B cell (primary cell): ENCODE results near the gene SPDYA. TPM values are rescaled to one million over a fixed set of nuclear protein-coding genes. Genes with fewer than 3 reads are reported as not detected.

Experiments
- ATAC-seq: fragments of 200-7000 bp; cut with Tn5 transposase; one replicate; pipeline ENCODE4 v1.10.0; 2021; ENCODE audit warnings: low read depth, mild to moderate bottlenecking, moderate number of reproducible peaks, moderate library complexity
- CTCF ChIA-PET: fragments of 350-600 bp; sonication (Branson Sonifier 250); formaldehyde crosslinking; loops from one replicate; lab custom pipeline; 2021; ENCODE audit warnings: antibody characterized with exemption, inconsistent platforms; lab: Charles Lee
- POLR2A ChIA-PET: fragments of 350-600 bp; sonication (Branson Sonifier 250); formaldehyde crosslinking; loops from one replicate; lab custom pipeline; 2021; ENCODE audit warnings: antibody characterized with exemption; lab: Charles Lee
- DNase-seq: peaks from one replicate; pipeline ENCODE4 v3.0.0; 2013
- H2AFZ ChIP-seq: 2 replicates; pipeline ENCODE4 v1.6.1; 2012; ENCODE audit warnings: mild to moderate bottlenecking, low read depth, low read length; ENCODE audit not compliant: insufficient read depth, poor library complexity, severe bottlenecking
- H3K27ac ChIP-seq, 2 donors: 1 replicate in 1 of 2; 2 replicates in 1 of 2; pipeline ENCODE4 v1.5.1; 2012 to 2013; ENCODE audit warnings: low read length in 2 of 2, mild to moderate bottlenecking in 2 of 2, moderate library complexity in 1 of 2
- H3K27me3 ChIP-seq, 4 experiments: fragments of 200-600 bp in 1 of 4; sonication (generic) in 1 of 4; replicated peaks in 1 of 4; 1 replicate in 2 of 4; 2 replicates in 2 of 4; pipeline versions ENCODE4 v1.6.1 to v1.7.0; 2013 to 2016; ENCODE audit warnings: low read length in 3 of 4, mild to moderate bottlenecking in 2 of 4, mixed read lengths in 1 of 4, moderate library complexity in 1 of 4; ENCODE audit not compliant: insufficient read depth in 4 of 4, control insufficient read depth in 3 of 4; ENCODE audit errors: control extremely low read depth in 1 of 4
- H3K36me3 ChIP-seq, 2 experiments: replicated peaks in 1 of 2; 1 replicate in 1 of 2; 2 replicates in 1 of 2; pipeline versions ENCODE4 v1.6.1 to v1.7.1; 2013; ENCODE audit warnings: low read length in 1 of 2; ENCODE audit not compliant: insufficient read depth in 2 of 2, control insufficient read depth in 1 of 2; ENCODE audit errors: control extremely low read depth in 1 of 2, extremely low read depth in 1 of 2
- H3K4me1 ChIP-seq, 2 donors: fragments of 200-600 bp in 1 of 2; sonication (generic) in 1 of 2; 1 replicate in 1 of 2; 2 replicates in 1 of 2; pipeline versions ENCODE4 v1.5.1 to v1.6.1; 2013 to 2017; ENCODE audit warnings: low read length in 2 of 2; ENCODE audit not compliant: control insufficient read depth in 2 of 2, insufficient read depth in 2 of 2
- H3K4me2 ChIP-seq: replicated peaks from 2 replicates; pipeline ENCODE3; 2012; ENCODE audit warnings: mild to moderate bottlenecking, low read depth, low read length; ENCODE audit not compliant: poor library complexity, severe bottlenecking
- H3K4me3 ChIP-seq, 5 experiments: fragments of 200-600 bp in 1 of 5; sonication (generic) in 1 of 5; 1 replicate in 3 of 5; 2 replicates in 2 of 5; pipeline versions ENCODE4 v1.5.1 to v1.7.0; 2011 to 2016; ENCODE audit warnings: low read length in 4 of 5, mild to moderate bottlenecking in 4 of 5, low read depth in 2 of 5, control low read depth in 1 of 5, moderate library complexity in 1 of 5; ENCODE audit not compliant: insufficient read depth in 1 of 5; ENCODE audit errors: control extremely low read depth in 1 of 5, extremely low read depth in 1 of 5
- H3K79me2 ChIP-seq: fragments of 200-600 bp; sonication (generic); one replicate; pipeline ENCODE4 v1.6.0; 2016; ENCODE audit warnings: low read length; ENCODE audit not compliant: control insufficient read depth, insufficient read depth
- H3K9ac ChIP-seq: fragments of 200-600 bp; sonication (generic); 2 replicates; pipeline ENCODE4 v1.6.1; 2017; ENCODE audit warnings: mild to moderate bottlenecking, low read length, moderate library complexity
- H3K9me3 ChIP-seq, 3 donors: one replicate each; pipeline versions ENCODE4 v1.6.1 to v1.7.1; 2013; ENCODE audit warnings: low read length in 2 of 3; ENCODE audit not compliant: control insufficient read depth in 2 of 3, insufficient read depth in 1 of 3; ENCODE audit errors: control extremely low read depth in 1 of 3
- H4K20me1 ChIP-seq: 2 replicates; pipeline ENCODE4 v1.6.0; 2012; ENCODE audit warnings: mild to moderate bottlenecking, low read length; ENCODE audit not compliant: insufficient read depth, control insufficient read depth, poor library complexity, severe bottlenecking
- H3K27ac Mint-ChIP-seq: one replicate; pipeline ENCODE4 v1.8.0; 2021; ENCODE audit warnings: mixed read lengths
- H3K27me3 Mint-ChIP-seq: one replicate; pipeline ENCODE4 v1.8.0; 2021; ENCODE audit warnings: mixed read lengths
- H3K4me1 Mint-ChIP-seq: one replicate; pipeline ENCODE4 v1.8.0; 2021; ENCODE audit warnings: mixed read lengths
- H3K4me3 Mint-ChIP-seq: one replicate; pipeline ENCODE4 v1.8.0; 2021; ENCODE audit warnings: mixed read lengths
- H3K9me3 Mint-ChIP-seq: one replicate; pipeline ENCODE4 v1.8.0; 2022; ENCODE audit warnings: mixed read lengths; ENCODE audit not compliant: insufficient read depth
- CTCF ChIP-seq: fragments of 200-600 bp; IDR thresholded peaks from one replicate; pipeline ENCODE4 v1.8.0; 2022; ENCODE audit warnings: antibody characterized with exemption, mild to moderate bottlenecking
- EZH2 ChIP-seq: IDR thresholded peaks from 2 replicates; pipeline ENCODE4 v1.6.1; 2012; ENCODE audit warnings: borderline replicate concordance, low read depth, mild to moderate bottlenecking, moderate library complexity, low read length; ENCODE audit not compliant: insufficient read depth, poor library complexity, severe bottlenecking
- WGBS: methylation state at CpG from one replicate; pipeline ENCODE4 v1.1.5; 2013; ENCODE audit warnings: missing lambda C conversion rate; ENCODE audit not compliant: insufficient coverage; 5-methylcytosine and 5-hydroxymethylcytosine counted together
- intact Hi-C: fragments of 100-400 bp; cut with micrococcal nuclease; formaldehyde crosslinking; loops from one replicate; pipeline ENCODE4 v1.10.0; 2022
- polyA plus RNA-seq: library from polyadenylated mRNA; depleted of rRNA; stranded (reverse); fragments of >200 nt; gene quantifications from 2 replicates; pipeline ENCODE4 v1.2.3, GENCODE V29; 2012
- total RNA-seq, 2 donors: library from RNA; stranded (reverse); fragments of 120-200 nt in 1 of 2; gene quantifications; 1 replicate in 1 of 2; 2 replicates in 1 of 2; pipeline versions ENCODE4 v1.2.3 to v1.2.4, GENCODE V29; 2013 to 2022

The SPDYA gene
- total and polyA plus RNA-seq, 2 donors (not counting 1 experiment from before 2014, with no cell fraction given), result 3.5 TPM; not detected in 1

GRCh38 chr2:28833740-28834470 is 23.3 kb downstream of the SPDYA start:
- POLR2A ChIA-PET, result interaction anchor here (0.7 kb wide), 1 partner anchor 289 kb away, joined by 5 read pairs; no protein-coding TSS in a partner anchor
- intact Hi-C loops, result no loop called here
- Histone ChIP-seq H3K4me1 (no peaks in the 10 kb centered on the region), H3K27me3 (no peaks in the 10 kb centered on the region), H3K9me3 (peaks cover 0 to 1% (median 0%) of the 10 kb centered on the region in 3 donors), H3K4me2 (no peak overlapping the region), H3K36me3 (no peaks in the 10 kb centered on the region), H3K79me2 (no peaks in the 10 kb centered on the region), H4K20me1 (no peaks in the 10 kb centered on the region), H3K27ac (no peak overlapping the region), H3K9ac (no peak overlapping the region), H3K4me3 (no peak overlapping the region), H2AFZ (no peak overlapping the region)
- ATAC-seq (no peak), DNase-seq (no peak)
- no peak overlapping the region for H3K27ac Mint-ChIP-seq
- H3K4me3 Mint-ChIP-seq, result no peak overlapping the region
- CTCF ChIA-PET, result no interaction called here
- no CpG with 5 or more reads among the region's 2 CpGs for WGBS
- TF ChIP-seq CTCF, result no peak
- no peaks in the 10 kb centered on the region for H3K9me3 Mint-ChIP-seq
- H3K4me1 Mint-ChIP-seq, result no peaks in the 10 kb centered on the region
- no peaks in the 10 kb centered on the region for H3K27me3 Mint-ChIP-seq

GRCh38 chr2:28835781-28836180 is 25.1 kb downstream of the SPDYA start:
- Histone ChIP-seq H3K9ac (no peak overlapping the region), H2AFZ (no peak overlapping the region), H4K20me1 (no peaks in the 10 kb centered on the region), H3K79me2 (no peaks in the 10 kb centered on the region), H3K9me3 (peaks cover 0 to 1% (median 0%) of the 10 kb centered on the region in 3 donors), H3K36me3 (no peaks in the 10 kb centered on the region), H3K4me1 (no peaks in the 10 kb centered on the region), H3K4me2 (no peak overlapping the region), H3K27ac (no peak overlapping the region), H3K4me3 (no peak overlapping the region), H3K27me3 (no peaks in the 10 kb centered on the region)
- no peak for DNase-seq
- H3K27ac Mint-ChIP-seq, result no peak overlapping the region
- ATAC-seq, result no peak
- H3K4me3 Mint-ChIP-seq, result no peak overlapping the region
- intact Hi-C loops, result no loop called here
- no peaks in the 10 kb centered on the region for H3K27me3 Mint-ChIP-seq
- no peaks in the 10 kb centered on the region for H3K4me1 Mint-ChIP-seq
- H3K9me3 Mint-ChIP-seq, result no peaks in the 10 kb centered on the region
- no peak for TF ChIP-seq EZH2
- no peak for TF ChIP-seq CTCF
- POLR2A ChIA-PET, result no interaction called here
- CTCF ChIA-PET, result interaction anchor here (1.3 kb wide), 1 partner anchor 15 kb away, joined by 7 read pairs; no protein-coding TSS in a partner anchor
- no CpG with 5 or more reads among the region's 2 CpGs for WGBS
